GM19467 (cell line): ENCODE results near the gene GALNT2.

Experiments
- ATAC-seq: cut with Tn5 transposase; IDR thresholded peaks from one replicate; pipeline ENCODE4 v1.9.1; 2021; ENCODE audit warnings: mild to moderate bottlenecking, moderate library complexity; ENCODE audit not compliant: unreplicated experiment

The GALNT2 gene

GRCh38 chr1:230226007-230226800 is 159.2 kb downstream of the GALNT2 start:
- no peak for ATAC-seq

- ATAC-seq: no peak
Observed at GRCh38 chr1:230226814-230227213, 159.8 kb downstream of the GALNT2 start.

GRCh38 chr1:230228236-230228897 is 161.3 kb downstream of the GALNT2 start:
- ATAC-seq: no peak

DNA sequence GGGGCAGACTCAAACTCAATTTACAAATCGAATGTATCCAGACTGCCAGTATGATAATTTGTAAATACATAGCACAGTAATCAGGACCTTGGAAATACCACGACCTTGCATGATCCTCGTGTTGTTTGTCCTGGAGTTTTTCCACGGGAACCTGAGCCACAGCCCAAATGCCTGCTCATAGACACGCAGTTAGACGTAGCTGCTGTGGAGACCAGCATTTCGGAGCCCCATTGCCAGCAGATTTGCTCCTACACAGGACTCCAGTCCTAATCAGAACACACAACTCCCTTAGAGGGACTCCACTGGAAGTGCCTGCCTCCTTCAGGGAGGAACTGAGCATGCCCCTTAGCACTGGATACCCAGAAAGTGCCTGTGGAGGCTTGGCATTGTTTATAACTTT is 163.2 kb downstream of the GALNT2 start:
- ATAC-seq: no peak

- ATAC-seq: no peak
Observed at GRCh38 chr1:230230948-230231773, 164.1 kb downstream of the GALNT2 start.

- ATAC-seq: no peak
Observed at GRCh38 chr1:230231774-230232145, 164.7 kb downstream of the GALNT2 start.

GRCh38 chr1:230232371-230232771 is 165.3 kb downstream of the GALNT2 start:
- ATAC-seq: no peak

DNA sequence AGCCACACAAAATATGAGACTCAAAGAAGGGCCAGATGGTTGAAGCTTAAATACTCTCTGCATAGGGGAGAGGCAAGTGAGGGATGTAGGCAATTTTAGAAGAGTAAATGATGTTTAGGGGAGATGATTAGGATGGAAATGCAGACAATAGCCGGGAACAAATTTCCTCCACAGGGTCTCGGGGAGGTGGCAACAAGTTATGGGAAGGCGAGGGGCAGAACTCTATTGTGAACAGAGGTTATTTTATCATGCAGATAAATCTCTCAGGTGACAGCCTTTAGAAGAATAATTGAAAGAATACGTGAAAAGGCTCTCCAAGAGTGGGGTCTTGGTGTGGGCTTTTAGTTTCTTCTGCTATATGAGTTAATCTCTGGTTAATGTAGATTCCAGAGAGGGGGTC is 166.7 kb downstream of the GALNT2 start:
- ATAC-seq: no peak

DNA sequence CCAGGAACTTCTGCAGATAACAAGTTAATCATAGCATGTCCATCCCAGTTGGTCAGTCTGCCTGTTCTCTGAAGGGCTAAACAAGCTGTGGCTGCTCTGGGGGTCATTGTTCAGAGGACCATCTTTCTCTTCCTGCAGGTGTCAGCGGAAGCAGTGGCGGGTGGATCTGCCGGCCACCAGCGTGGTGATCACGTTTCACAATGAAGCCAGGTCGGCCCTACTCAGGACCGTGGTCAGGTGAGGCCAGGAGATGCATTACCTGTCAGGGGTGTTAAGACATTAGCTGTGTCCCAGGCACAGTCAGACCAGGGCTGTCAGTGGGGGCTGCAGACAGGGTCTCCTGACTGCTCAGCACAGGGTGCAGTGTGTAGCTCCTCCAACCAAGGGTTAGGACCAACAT is 168.8 kb downstream of the GALNT2 start:
- ATAC-seq: no peak

DNA sequence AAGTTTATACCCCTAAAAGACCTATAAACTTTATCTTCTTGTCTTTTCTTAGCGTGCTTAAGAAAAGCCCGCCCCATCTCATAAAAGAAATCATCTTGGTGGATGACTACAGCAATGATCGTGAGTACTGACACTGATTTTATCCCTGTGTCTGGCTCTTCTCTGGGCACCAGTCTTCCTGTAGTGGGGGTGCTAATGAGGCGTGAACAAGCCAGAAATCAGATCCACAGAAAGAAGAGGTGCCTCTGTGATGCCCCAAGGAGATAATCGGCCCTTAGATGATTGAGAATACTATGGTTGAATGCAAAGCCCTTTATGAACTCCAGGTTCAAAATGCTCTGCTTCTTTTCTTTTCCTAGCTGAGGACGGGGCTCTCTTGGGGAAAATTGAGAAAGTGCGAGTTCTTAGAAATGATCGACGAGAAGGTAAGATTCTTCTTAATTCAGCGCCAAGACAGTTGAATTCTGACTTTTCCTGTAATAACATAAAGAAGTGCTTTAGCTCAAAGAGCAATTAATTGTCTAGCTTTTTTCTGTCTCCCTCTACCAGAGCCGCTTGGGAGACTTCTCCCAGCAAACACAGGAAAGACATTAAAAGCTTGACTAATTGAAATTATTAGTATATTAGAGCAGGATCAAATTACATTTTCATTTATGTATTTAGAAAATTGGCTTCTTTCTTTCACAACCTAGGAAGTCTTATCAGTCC is 169.4 kb downstream of the GALNT2 start:
- no peak for ATAC-seq

- no peak for ATAC-seq
Observed at GRCh38 chr1:230237009-230237370, 170.0 kb downstream of the GALNT2 start.

DNA sequence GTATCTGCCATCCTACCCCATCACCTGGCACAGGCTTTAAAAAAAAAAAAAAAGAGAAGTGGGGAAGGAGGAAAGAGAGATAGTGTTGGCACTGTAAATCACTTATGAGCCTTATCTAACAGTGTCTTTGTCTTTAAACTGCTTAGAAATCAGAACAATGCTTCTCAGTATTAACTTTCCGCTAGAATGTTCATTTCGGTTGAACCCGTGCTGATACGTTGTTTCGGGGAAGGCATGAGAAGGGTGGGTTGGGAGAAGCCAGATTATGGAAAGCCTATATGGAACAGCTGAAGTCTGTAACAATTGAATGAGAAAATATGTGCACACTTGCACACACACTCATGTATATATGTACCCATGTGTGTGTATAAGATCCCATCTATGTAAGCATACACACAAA is 170.8 kb downstream of the GALNT2 start:
- no peak for ATAC-seq

GRCh38 chr1:230240446-230241086 is 173.5 kb downstream of the GALNT2 start:
- ATAC-seq: no peak

- ATAC-seq: no peak
Observed at GRCh38 chr1:230242326-230242725, 175.3 kb downstream of the GALNT2 start.

- no peak for ATAC-seq
Observed at GRCh38 chr1:230243146-230243545, 176.1 kb downstream of the GALNT2 start.

GRCh38 chr1:230243583-230244353 is 176.7 kb downstream of the GALNT2 start:
- ATAC-seq: no peak

DNA sequence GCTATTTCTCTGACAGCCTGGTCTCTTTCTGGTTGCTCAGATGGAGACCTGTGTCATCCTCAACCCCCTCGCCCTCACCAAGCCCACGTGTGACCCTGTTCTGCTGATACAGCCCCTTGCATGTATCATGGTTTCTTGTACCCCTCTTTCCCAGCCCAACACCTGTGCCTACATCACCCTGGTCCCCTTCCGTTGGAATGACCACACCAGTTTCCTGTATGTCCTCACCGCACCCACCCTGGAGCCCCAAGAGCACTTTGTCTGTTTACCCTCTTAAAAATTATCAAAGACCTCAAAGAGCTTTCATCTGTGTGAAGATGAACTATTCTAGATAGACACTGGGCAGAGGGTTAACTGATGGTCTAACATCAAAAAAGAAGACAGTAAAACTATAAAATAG is 179.5 kb downstream of the GALNT2 start:
- no peak for ATAC-seq

- no peak for ATAC-seq
Observed at GRCh38 chr1:230248016-230248888, 181.2 kb downstream of the GALNT2 start.

GRCh38 chr1:230248889-230249270 is 181.8 kb downstream of the GALNT2 start:
- no peak for ATAC-seq
